Mesenchymal stem cell (in vitro differentiated cells and primary cell): Measurements from ENCODE around the gene PTH2.

Experiments
- DNase-seq: peaks from one replicate; pipeline ENCODE4 v3.0.0-alpha.2; 2013
- H2AFZ ChIP-seq: one replicate; pipeline ENCODE4 v1.6.1; 2013; ENCODE audit warnings: low read depth, mild to moderate bottlenecking, control low read depth, inconsistent platforms, low read length, moderate library complexity
- H2AK5ac ChIP-seq: 2 replicates; pipeline ENCODE4 v1.6.1; 2013; ENCODE audit warnings: low read length, moderate library complexity, mild to moderate bottlenecking, inconsistent platforms; ENCODE audit not compliant: severe bottlenecking
- H2BK120ac ChIP-seq: one replicate; pipeline ENCODE4 v1.6.1; 2013; ENCODE audit warnings: low read depth, mild to moderate bottlenecking, inconsistent platforms, low read length, moderate library complexity
- H2BK12ac ChIP-seq, 2 experiments: one replicate each; pipeline ENCODE4 v1.6.1; 2013; ENCODE audit warnings: inconsistent platforms in 2 of 2, low read length in 2 of 2, mild to moderate bottlenecking in 2 of 2, moderate library complexity in 2 of 2, control low read depth in 1 of 2
- H2BK15ac ChIP-seq: one replicate; pipeline ENCODE4 v1.6.1; 2013; ENCODE audit warnings: mild to moderate bottlenecking, low read depth, inconsistent platforms; ENCODE audit not compliant: poor library complexity, severe bottlenecking
- H2BK5ac ChIP-seq: 2 replicates; pipeline ENCODE4 v1.6.1; 2013; ENCODE audit warnings: low read depth, mild to moderate bottlenecking, low read length, control low read depth, inconsistent platforms; ENCODE audit not compliant: poor library complexity, severe bottlenecking
- H3K14ac ChIP-seq, 2 experiments: one replicate each; pipeline ENCODE4 v1.6.1; 2013; ENCODE audit warnings: inconsistent platforms in 2 of 2, low read length in 2 of 2, control low read depth in 1 of 2, mild to moderate bottlenecking in 1 of 2, moderate library complexity in 1 of 2
- H3K18ac ChIP-seq, 2 experiments: one replicate each; pipeline ENCODE4 v1.6.1; 2013; ENCODE audit warnings: inconsistent platforms in 2 of 2, low read length in 2 of 2, control low read depth in 1 of 2, low read depth in 1 of 2, mild to moderate bottlenecking in 1 of 2
- H3K23ac ChIP-seq, 2 experiments: one replicate each; pipeline ENCODE4 v1.6.1; 2013; ENCODE audit warnings: inconsistent platforms in 2 of 2, low read length in 2 of 2, mild to moderate bottlenecking in 2 of 2, moderate library complexity in 2 of 2, control low read depth in 1 of 2
- H3K27ac ChIP-seq: 2 replicates; pipeline ENCODE4 v1.5.1; 2013; ENCODE audit warnings: mild to moderate bottlenecking, moderate library complexity, low read length, control low read depth, inconsistent platforms; ENCODE audit not compliant: poor library complexity, severe bottlenecking
- H3K27me3 ChIP-seq, 2 experiments: 2 replicates each; pipeline versions ENCODE4 v1.6.1 to v1.7.0; 2013; ENCODE audit warnings: low read length in 2 of 2, mild to moderate bottlenecking in 2 of 2, moderate library complexity in 2 of 2, control low read depth in 1 of 2, inconsistent platforms in 1 of 2; ENCODE audit not compliant: control insufficient read depth in 1 of 2, insufficient read depth in 1 of 2
- H3K36me3 ChIP-seq, 2 experiments: 2 replicates each; pipeline versions ENCODE4 v1.6.1 to v1.7.0; 2013; ENCODE audit warnings: low read length in 2 of 2, control low read depth in 1 of 2, inconsistent platforms in 1 of 2, low read depth in 1 of 2, mild to moderate bottlenecking in 1 of 2; ENCODE audit not compliant: insufficient read depth in 2 of 2, control insufficient read depth in 1 of 2
- H3K4ac ChIP-seq, 2 experiments: one replicate each; pipeline ENCODE4 v1.6.1; 2013; ENCODE audit warnings: inconsistent platforms in 2 of 2, low read length in 2 of 2, mild to moderate bottlenecking in 2 of 2, moderate library complexity in 2 of 2, control low read depth in 1 of 2, low read depth in 1 of 2
- H3K4me1 ChIP-seq: 2 replicates; pipeline ENCODE4 v1.6.1; 2013; ENCODE audit warnings: low read depth, low read length, control low read depth; ENCODE audit not compliant: control insufficient read depth, insufficient read depth
- H3K4me2 ChIP-seq: 2 replicates; pipeline ENCODE4 v1.6.1; 2013; ENCODE audit warnings: low read length, mild to moderate bottlenecking, inconsistent platforms; ENCODE audit not compliant: poor library complexity, severe bottlenecking
- H3K4me3 ChIP-seq, 2 experiments: 2 replicates each; pipeline versions ENCODE4 v1.5.1 to v1.7.0; 2013; ENCODE audit warnings: low read length in 2 of 2, mild to moderate bottlenecking in 2 of 2, control low read depth in 1 of 2, low read depth in 1 of 2; ENCODE audit not compliant: insufficient read depth in 1 of 2
- H3K79me1 ChIP-seq: replicated peaks from 2 replicates; pipeline ENCODE4 v1.6.1; 2013; ENCODE audit warnings: mild to moderate bottlenecking, control low read depth, low read length, inconsistent platforms; ENCODE audit not compliant: poor library complexity, severe bottlenecking
- H3K9ac ChIP-seq: 2 replicates; pipeline ENCODE4 v1.7.0; 2013; ENCODE audit warnings: mild to moderate bottlenecking, low read length, moderate library complexity
- H3K9me3 ChIP-seq: 2 replicates; pipeline ENCODE4 v1.7.0; 2013; ENCODE audit warnings: mild to moderate bottlenecking, low read length; ENCODE audit not compliant: control insufficient read depth
- H4K8ac ChIP-seq: one replicate; pipeline ENCODE4 v1.6.1; 2013; ENCODE audit warnings: inconsistent platforms, mild to moderate bottlenecking, low read length, moderate library complexity
- H4K91ac ChIP-seq: one replicate; pipeline ENCODE4 v1.6.1; 2013; ENCODE audit warnings: mild to moderate bottlenecking, low read length, inconsistent platforms
- WGBS: methylation state at CpG from one replicate; pipeline ENCODE4 v1.1.7; 2013; ENCODE audit warnings: mixed read lengths; 5-methylcytosine and 5-hydroxymethylcytosine counted together

Gene PTH2

GRCh38 chr19:49443366-49444099 lies 20.3 kb upstream of the PTH2 start:
- Histone ChIP-seq H2BK15ac (no peak overlapping the region), H3K36me3 (peaks cover 3 to 28% of the 10 kb centered on the region in 2 experiments), H2BK120ac (peak overlapping the region; percentile 24), H2AK5ac (no peak overlapping the region), H3K4ac (no peak overlapping the region), H3K4me2 (peak overlapping the region; percentile 92), H3K79me1 (peaks cover 7% of the 10 kb centered on the region), H3K18ac (peak overlapping the region in 1 of 2 experiments; percentile 75), H2BK12ac (peak overlapping the region in 1 of 2 experiments; percentile 10), H3K4me1 (peaks cover 13% of the 10 kb centered on the region), H3K27me3 (peaks cover 37 to 39% of the 10 kb centered on the region in 2 experiments), H3K27ac (no peak overlapping the region), H3K4me3 (peak overlapping the region; percentile 59 to 80), H3K14ac (no peak overlapping the region), H3K9me3 (no peaks in the 10 kb centered on the region), H2AFZ (peak overlapping the region; percentile 75), H4K8ac (peak overlapping the region; percentile 67), H2BK5ac (no peak overlapping the region), H4K91ac (peak overlapping the region; percentile 62), H3K9ac (peak overlapping the region; percentile 74), H3K23ac (no peak overlapping the region)
- 0% methylated on average over 32 of the region's 47 CpGs for WGBS
- peak; percentile 95 for DNase-seq

GRCh38 chr19:49442771-49443365 lies 19.6 kb upstream of the PTH2 start:
- H2BK120ac ChIP-seq, result peak overlapping the region; percentile 24
- WGBS, result under 1% methylated on average over 41 of the region's 43 CpGs

GRCh38 chr19:49442354-49442753 lies 19.1 kb upstream of the PTH2 start:
- H3K18ac ChIP-seq, result no peak overlapping the region
- no peak overlapping the region for H2BK5ac ChIP-seq
- peaks cover 2 to 16% of the 10 kb centered on the region in 2 experiments for H3K36me3 ChIP-seq
- H2AFZ ChIP-seq, result no peak overlapping the region
- H4K91ac ChIP-seq, result no peak overlapping the region
- peaks cover 49 to 51% of the 10 kb centered on the region in 2 experiments for H3K27me3 ChIP-seq
- no peaks in the 10 kb centered on the region for H3K79me1 ChIP-seq
- no peak overlapping the region for H3K4me3 ChIP-seq
- no peak overlapping the region for H3K14ac ChIP-seq
- WGBS, result 11% methylated on average over 11 of the region's 11 CpGs
- no peak overlapping the region for H3K4me2 ChIP-seq
- no peak for DNase-seq
- H2AK5ac ChIP-seq, result no peak overlapping the region
- no peaks in the 10 kb centered on the region for H3K9me3 ChIP-seq
- no peak overlapping the region for H2BK12ac ChIP-seq
- H2BK120ac ChIP-seq, result no peak overlapping the region
- H2BK15ac ChIP-seq, result no peak overlapping the region
- H3K23ac ChIP-seq, result no peak overlapping the region
- H3K27ac ChIP-seq, result no peak overlapping the region
- H4K8ac ChIP-seq, result no peak overlapping the region
- no peak overlapping the region for H3K9ac ChIP-seq
- no peak overlapping the region for H3K4ac ChIP-seq
- H3K4me1 ChIP-seq, result peaks cover 11% of the 10 kb centered on the region

More at GRCh38 chr19:49442771-49443365, 19.6 kb upstream of the PTH2 start:
- peak overlapping the region; percentile 59 to 80 for H3K4me3 ChIP-seq
- peaks cover 2 to 21% of the 10 kb centered on the region in 2 experiments for H3K36me3 ChIP-seq
- peak overlapping the region; percentile 74 for H3K9ac ChIP-seq
- no peak overlapping the region for H3K14ac ChIP-seq
- no peak overlapping the region for H3K27ac ChIP-seq
- peak overlapping the region; percentile 92 for H3K4me2 ChIP-seq
- H2BK5ac ChIP-seq, result no peak overlapping the region
- H2BK15ac ChIP-seq, result no peak overlapping the region
- H3K27me3 ChIP-seq, result peaks cover 44 to 45% of the 10 kb centered on the region in 2 experiments
- H3K79me1 ChIP-seq, result peaks cover under 1% of the 10 kb centered on the region
- H2AK5ac ChIP-seq, result no peak overlapping the region
- no peaks in the 10 kb centered on the region for H3K9me3 ChIP-seq
- no peak overlapping the region for H3K4ac ChIP-seq
- H2BK12ac ChIP-seq, result no peak overlapping the region
- peak overlapping the region; percentile 62 for H4K91ac ChIP-seq
- H2AFZ ChIP-seq, result peak overlapping the region; percentile 75
- DNase-seq, result peak; percentile 92
- peak overlapping the region in 1 of 2 experiments; percentile 75 for H3K18ac ChIP-seq
- H4K8ac ChIP-seq, result peak overlapping the region; percentile 67
- H3K4me1 ChIP-seq, result peaks cover 13% of the 10 kb centered on the region
- no peak overlapping the region for H3K23ac ChIP-seq

- H3K9ac ChIP-seq, result no peak overlapping the region
- H3K4me3 ChIP-seq, result no peak overlapping the region
- 26% methylated on average over 14 of the region's 14 CpGs for WGBS
- H3K4me1 ChIP-seq, result peaks cover 11% of the 10 kb centered on the region
- H2BK15ac ChIP-seq, result no peak overlapping the region
- H2BK5ac ChIP-seq, result no peak overlapping the region
- H3K9me3 ChIP-seq, result no peaks in the 10 kb centered on the region
- no peak for DNase-seq
- H3K27ac ChIP-seq, result no peak overlapping the region
- H3K27me3 ChIP-seq, result peaks cover 50 to 55% of the 10 kb centered on the region in 2 experiments
- H3K14ac ChIP-seq, result no peak overlapping the region
- no peak overlapping the region for H4K8ac ChIP-seq
- no peak overlapping the region for H4K91ac ChIP-seq
- no peak overlapping the region for H2AFZ ChIP-seq
- no peak overlapping the region for H3K18ac ChIP-seq
- H3K36me3 ChIP-seq, result peaks cover 2 to 12% of the 10 kb centered on the region in 2 experiments
- no peak overlapping the region for H2AK5ac ChIP-seq
- no peak overlapping the region for H3K4me2 ChIP-seq
- H3K4ac ChIP-seq, result no peak overlapping the region
- H3K79me1 ChIP-seq, result no peaks in the 10 kb centered on the region
- H2BK120ac ChIP-seq, result no peak overlapping the region
- H3K23ac ChIP-seq, result no peak overlapping the region
- no peak overlapping the region for H2BK12ac ChIP-seq
These were observed 18.7 kb upstream of the PTH2 start for GRCh38 chr19:49441960-49442350.
